Measurements from ENCODE around the gene ARX. TPM values are rescaled to one million over a fixed set of nuclear protein-coding genes. Genes with fewer than 3 reads are reported as not detected.

Gene ARX
- total RNA-seq, 1 donor from 2014 or later: not detected

GRCh38 chrX:25012433-25012735 lies 3.4 kb downstream of the ARX start:
- TF ChIP-seq, protein P1, sequence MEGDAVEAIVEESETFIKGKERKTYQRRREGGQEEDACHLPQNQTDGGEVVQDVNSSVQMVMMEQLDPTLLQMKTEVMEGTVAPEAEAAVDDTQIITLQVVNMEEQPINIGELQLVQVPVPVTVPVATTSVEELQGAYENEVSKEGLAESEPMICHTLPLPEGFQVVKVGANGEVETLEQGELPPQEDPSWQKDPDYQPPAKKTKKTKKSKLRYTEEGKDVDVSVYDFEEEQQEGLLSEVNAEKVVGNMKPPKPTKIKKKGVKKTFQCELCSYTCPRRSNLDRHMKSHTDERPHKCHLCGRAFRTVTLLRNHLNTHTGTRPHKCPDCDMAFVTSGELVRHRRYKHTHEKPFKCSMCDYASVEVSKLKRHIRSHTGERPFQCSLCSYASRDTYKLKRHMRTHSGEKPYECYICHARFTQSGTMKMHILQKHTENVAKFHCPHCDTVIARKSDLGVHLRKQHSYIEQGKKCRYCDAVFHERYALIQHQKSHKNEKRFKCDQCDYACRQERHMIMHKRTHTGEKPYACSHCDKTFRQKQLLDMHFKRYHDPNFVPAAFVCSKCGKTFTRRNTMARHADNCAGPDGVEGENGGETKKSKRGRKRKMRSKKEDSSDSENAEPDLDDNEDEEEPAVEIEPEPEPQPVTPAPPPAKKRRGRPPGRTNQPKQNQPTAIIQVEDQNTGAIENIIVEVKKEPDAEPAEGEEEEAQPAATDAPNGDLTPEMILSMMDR (IDR thresholded peaks at IDR 0.05): no peak
- DNase-seq (no peak), ATAC-seq (ENCODE audit: low read depth) (no peak)
- Mint-ChIP-seq H3K27me3 (peaks cover 27% of the 10 kb centered on the region), H3K4me3 (peak overlapping the region; percentile 61), H3K9me3 (no peaks in the 10 kb centered on the region), H3K4me1 (peaks cover 15% of the 10 kb centered on the region), H3K36me3 (ENCODE audit: low read depth) (no peaks in the 10 kb centered on the region), H3K27ac (no peak overlapping the region)
- POLR2A ChIA-PET: no interaction called here
- intact Hi-C loops (cut with micrococcal nuclease): no loop called here
- CTCF ChIA-PET: interaction anchor here (1.1 kb wide), 1 partner anchor 174 kb away, joined by 3 read pairs; no protein-coding TSS in a partner anchor

DNA sequence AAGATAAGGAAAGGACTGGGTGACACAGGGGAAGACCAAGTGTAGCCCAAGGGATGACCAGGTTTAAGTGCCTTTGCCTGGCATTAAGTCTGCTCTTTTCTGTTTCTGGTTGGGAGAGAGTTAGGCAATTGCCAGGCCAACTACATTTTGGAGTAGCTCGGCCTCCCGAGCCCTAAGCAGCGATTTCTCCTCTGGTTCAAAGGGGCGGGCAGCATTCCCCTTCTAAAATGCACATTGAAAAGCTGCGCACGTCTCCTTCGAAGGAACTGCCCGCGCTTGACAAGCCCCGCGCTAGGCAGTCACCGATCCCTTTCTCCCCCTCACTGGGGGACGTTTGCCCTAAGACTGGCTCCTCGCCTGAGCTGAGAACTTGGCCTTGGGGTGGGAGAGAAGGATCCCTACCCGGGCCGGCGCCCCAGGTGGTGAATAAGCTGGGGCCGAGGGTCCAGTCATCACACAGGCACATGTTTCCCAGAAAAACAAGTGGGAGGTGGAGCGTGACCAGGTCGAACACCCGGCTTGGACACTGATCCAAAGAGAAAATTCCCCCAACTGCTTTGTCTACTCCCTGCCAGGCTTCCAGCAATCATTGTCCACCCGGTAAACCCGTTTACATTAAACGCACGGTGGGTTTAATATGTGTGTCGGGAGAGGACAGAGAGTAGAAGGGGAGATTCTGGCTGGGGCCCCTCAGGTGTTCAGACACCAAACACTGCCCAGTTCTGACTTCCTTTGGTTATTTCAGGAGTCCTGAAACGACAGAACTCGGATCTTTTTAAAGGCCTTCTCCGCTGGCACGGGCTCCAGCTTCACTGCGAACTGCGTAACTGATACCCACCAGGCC lies 4.0 kb downstream of the ARX start:
- ChIA-PET POLR2A (no interaction called here), CTCF (no interaction called here)
- DNase-seq (no peak), ATAC-seq (ENCODE audit: low read depth) (no peak)
- Mint-ChIP-seq H3K4me3 (no peak overlapping the region), H3K36me3 (ENCODE audit: low read depth) (no peaks in the 10 kb centered on the region), H3K27me3 (peaks cover 25% of the 10 kb centered on the region), H3K9me3 (no peaks in the 10 kb centered on the region), H3K4me1 (peaks cover 16% of the 10 kb centered on the region), H3K27ac (no peak overlapping the region)
- intact Hi-C loops (cut with micrococcal nuclease): no loop called here
- TF ChIP-seq, protein P1 (IDR thresholded peaks at IDR 0.05): no peak

GRCh38 chrX:25010784-25011588 lies 4.8 kb downstream of the ARX start:
- intact Hi-C loops (cut with micrococcal nuclease): no loop called here
- ChIA-PET CTCF (no interaction called here), POLR2A (no interaction called here)
- TF ChIP-seq, protein P1 (IDR thresholded peaks at IDR 0.05): no peak
- H3K27me3 Mint-ChIP-seq: peaks cover 30% of the 10 kb centered on the region
- no peak for ATAC-seq (ENCODE audit: low read depth)
- no peaks in the 10 kb centered on the region for H3K36me3 Mint-ChIP-seq (ENCODE audit: low read depth)
- H3K9me3 Mint-ChIP-seq: no peaks in the 10 kb centered on the region
- H3K4me1 Mint-ChIP-seq: peaks cover 20% of the 10 kb centered on the region
- DNase-seq: no peak
- no peak overlapping the region for H3K27ac Mint-ChIP-seq
- no peak overlapping the region for H3K4me3 Mint-ChIP-seq

GRCh38 chrX:25009407-25009806 lies 6.4 kb downstream of the ARX start:
- TF ChIP-seq, protein P1 (IDR thresholded peaks at IDR 0.05): no peak
- Mint-ChIP-seq H3K27ac (no peak overlapping the region), H3K4me1 (peaks cover 17% of the 10 kb centered on the region), H3K27me3 (peaks cover 29% of the 10 kb centered on the region), H3K4me3 (no peak overlapping the region), H3K9me3 (no peaks in the 10 kb centered on the region), H3K36me3 (ENCODE audit: low read depth) (no peaks in the 10 kb centered on the region)
- no peak for ATAC-seq (ENCODE audit: low read depth)
- intact Hi-C loops (cut with micrococcal nuclease): no loop called here
- DNase-seq: no peak
- CTCF ChIA-PET: no interaction called here
- POLR2A ChIA-PET: no interaction called here

All from activated B cell treated with CpG ODN at 0.5 μM for 24 hours (primary cell).